Stimulated activated effector memory CD8-positive, alpha-beta T cell treated with anti-CD3 and anti-CD28 coated beads, Interleukin-12 subunit alpha, Interleukin-12 subunit beta, amount 100 ng/mL, for 72 hours (primary cell): ENCODE data around the gene SDR9C7.
"Not testable (repeated sequence)": the region's sequence is repeated elsewhere in the genome, so short reads cannot be mapped to it uniquely, and the experiment has no call there.

ENCODE experiments used
- ATAC-seq: fragments of 150-1000 bp; cut with Tn5 transposase; 2 replicates; pipeline ENCODE4 v1.10.0; 2021
- DNase-seq, 2 donors: peaks; one replicate each; pipeline ENCODE4 v3.0.0; 2021 to 2022; ENCODE audit warnings: low spot score in 2 of 2
- H3K27ac Mint-ChIP-seq: one replicate; pipeline ENCODE4 v1.8.0; 2022; ENCODE audit warnings: mild to moderate bottlenecking, mixed read lengths
- H3K36me3 Mint-ChIP-seq: one replicate; pipeline ENCODE4 v1.8.0; 2022; ENCODE audit warnings: mild to moderate bottlenecking, mixed read lengths
- H3K4me1 Mint-ChIP-seq: one replicate; pipeline ENCODE4 v1.8.0; 2022; ENCODE audit warnings: mixed read lengths
- H3K4me3 Mint-ChIP-seq: one replicate; pipeline ENCODE4 v1.8.0; 2022; ENCODE audit warnings: mild to moderate bottlenecking, mixed read lengths
- H3K9me3 Mint-ChIP-seq: one replicate; pipeline ENCODE4 v1.8.0; 2022; ENCODE audit warnings: mixed read lengths

The SDR9C7 gene

DNA sequence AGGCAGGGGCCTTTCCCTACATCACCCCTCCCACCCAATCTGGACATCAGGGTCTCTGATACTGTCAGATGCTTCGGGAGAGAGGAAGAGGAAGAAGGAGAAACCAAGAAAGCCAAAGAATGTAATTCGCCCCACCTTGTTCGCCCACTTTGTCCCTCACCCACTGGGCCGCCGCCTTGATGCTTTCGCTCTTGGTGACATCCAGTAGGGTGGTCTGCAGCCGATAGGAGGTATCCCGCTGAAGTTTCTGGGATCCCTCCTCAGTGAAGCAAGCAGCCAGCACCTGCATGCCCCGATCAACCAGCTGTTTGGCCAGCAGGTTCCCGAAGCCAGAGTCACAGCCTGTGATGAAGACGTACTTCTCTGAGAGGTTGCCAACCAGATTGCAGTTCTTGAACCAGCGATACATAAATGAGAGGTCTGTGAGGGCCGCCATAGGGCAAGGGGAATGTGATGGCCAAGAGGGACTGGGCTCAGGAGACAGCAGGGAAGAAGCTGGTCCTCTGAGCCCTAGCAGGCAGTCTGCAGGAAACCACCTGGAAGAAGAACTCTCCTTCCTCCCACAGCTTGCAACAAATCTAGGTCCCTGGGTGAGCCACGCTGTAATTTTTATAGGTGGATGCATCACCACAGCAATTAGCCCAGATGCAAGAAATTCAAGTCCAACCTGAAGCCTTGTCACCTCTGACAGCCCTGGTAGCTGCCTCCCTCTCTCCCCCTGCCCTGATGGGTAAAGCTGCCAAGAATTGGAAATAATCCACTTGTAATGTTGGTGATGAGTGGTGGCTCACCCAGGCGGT is at the start of gene SDR9C7:
TSS of gene SDR9C7 (minus strand) at position 583 of the 800 bp plus-strand sequence. CDS start at position 436, 147 bp downstream.
- no peaks in the 10 kb centered on the region for H3K36me3 Mint-ChIP-seq
- no peak within 1 kb of the TSS for H3K4me3 Mint-ChIP-seq
- no peaks in the 10 kb centered on the region for H3K9me3 Mint-ChIP-seq
- H3K27ac Mint-ChIP-seq = no peak within 1 kb of the TSS
- no peaks in the 10 kb centered on the region for H3K4me1 Mint-ChIP-seq
- DNase-seq (no peak), ATAC-seq (no peak)

- Mint-ChIP-seq H3K4me3 (no peak overlapping the region), H3K9me3 (no peaks in the 10 kb centered on the region), H3K4me1 (peaks cover 13% of the 10 kb centered on the region), H3K27ac (no peak overlapping the region), H3K36me3 (no peaks in the 10 kb centered on the region)
- DNase-seq (no peak), ATAC-seq (no peak)
Observed at GRCh38 chr12:56983386-56983785, 49.2 kb upstream of the SDR9C7 start.

DNA sequence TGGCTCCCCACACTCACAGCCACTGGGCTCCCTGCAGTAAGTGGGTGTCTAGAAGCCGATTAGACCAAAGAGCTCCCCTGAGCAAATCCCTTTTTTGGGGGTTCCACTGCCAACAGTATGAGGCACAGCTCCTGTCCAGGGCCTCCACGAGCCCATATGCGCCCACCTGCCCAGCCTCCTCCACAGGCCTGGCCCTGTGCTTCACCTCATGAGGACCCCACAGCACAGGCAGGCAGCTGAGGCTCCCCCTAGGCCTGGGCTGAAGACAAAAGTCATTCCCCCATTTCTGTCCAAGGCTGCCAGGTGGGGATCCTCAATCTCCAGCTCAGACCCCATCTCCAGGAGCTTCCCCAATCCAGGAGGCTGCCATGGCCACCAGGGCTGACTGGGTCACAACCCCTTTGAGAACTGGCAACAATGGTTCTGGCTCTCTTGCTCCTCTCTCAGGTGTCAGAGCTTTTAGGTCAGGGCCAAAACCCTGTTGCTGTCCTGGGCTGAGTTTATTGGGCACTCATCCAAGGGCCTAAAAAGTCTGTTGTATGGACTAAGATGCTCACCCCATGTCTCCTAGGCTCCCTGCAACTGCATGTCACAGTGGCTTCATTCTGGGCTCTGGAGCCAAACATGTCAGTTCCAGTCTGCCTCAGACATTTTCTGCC is 48.5 kb upstream of the SDR9C7 start:
- H3K4me1 Mint-ChIP-seq = peaks cover 13% of the 10 kb centered on the region
- H3K9me3 Mint-ChIP-seq, H3K4me3 Mint-ChIP-seq, H3K27ac Mint-ChIP-seq, H3K36me3 Mint-ChIP-seq, ATAC-seq, DNase-seq: not testable (repeated sequence)

DNA sequence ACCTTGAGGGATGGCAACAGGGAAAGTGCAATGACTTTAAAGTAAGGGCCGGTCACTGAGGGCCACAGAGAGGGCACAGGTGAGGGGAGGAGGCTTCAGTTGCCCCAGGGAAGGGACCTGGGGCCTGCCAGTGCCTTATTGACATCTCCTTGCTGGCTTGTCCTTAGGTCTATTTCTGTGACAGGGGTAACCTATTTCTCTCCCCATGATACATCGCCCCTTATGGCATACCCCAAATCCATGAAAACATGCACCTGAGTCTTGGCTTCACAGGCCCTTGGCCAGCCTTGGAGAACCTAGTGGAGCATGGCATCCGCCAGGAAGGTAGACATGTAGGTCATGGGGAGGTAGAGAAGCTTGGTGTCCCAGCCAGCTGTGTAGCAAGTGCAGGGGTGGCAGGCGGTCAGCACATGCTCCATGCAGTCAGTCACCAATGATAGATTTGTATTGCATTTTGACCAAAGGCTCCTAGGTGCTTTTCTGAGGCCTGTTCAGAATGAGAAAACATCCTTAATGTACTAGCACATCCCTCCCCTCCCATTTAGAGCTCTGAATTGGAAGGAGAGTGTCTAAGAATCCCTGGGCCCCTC is 46.8 kb upstream of the SDR9C7 start:
- Mint-ChIP-seq H3K9me3 (no peaks in the 10 kb centered on the region), H3K4me3 (no peak overlapping the region), H3K27ac (peak overlapping the region; percentile 54), H3K4me1 (peaks cover 5% of the 10 kb centered on the region), H3K36me3 (no peaks in the 10 kb centered on the region)
- ATAC-seq = no peak
- DNase-seq = no peak

DNA sequence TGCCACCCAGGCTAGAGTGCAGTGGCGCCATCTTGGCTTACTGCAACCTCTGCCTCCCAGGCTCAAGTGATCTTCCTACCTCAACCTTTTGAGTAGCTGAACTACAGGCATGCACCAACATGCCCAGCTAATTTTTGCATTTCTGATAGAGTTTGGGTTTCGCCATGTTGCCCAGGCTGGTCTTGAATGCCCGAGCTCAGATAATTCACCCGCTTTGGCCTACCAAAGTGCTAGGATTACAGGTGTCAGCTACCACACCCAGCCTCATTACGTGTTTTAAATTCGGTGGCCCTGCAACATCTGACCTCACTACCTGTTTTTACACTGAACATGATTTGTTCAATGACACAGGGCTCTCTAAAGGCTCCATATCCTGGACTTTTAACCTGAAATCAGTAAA is 46.1 kb upstream of the SDR9C7 start:
- no peak overlapping the region for H3K4me3 Mint-ChIP-seq
- ATAC-seq (no peak), DNase-seq (no peak)
- no peaks in the 10 kb centered on the region for H3K4me1 Mint-ChIP-seq
- H3K27ac Mint-ChIP-seq = peak overlapping the region; percentile 20
- no peaks in the 10 kb centered on the region for H3K36me3 Mint-ChIP-seq
- H3K9me3 Mint-ChIP-seq = no peaks in the 10 kb centered on the region

DNA sequence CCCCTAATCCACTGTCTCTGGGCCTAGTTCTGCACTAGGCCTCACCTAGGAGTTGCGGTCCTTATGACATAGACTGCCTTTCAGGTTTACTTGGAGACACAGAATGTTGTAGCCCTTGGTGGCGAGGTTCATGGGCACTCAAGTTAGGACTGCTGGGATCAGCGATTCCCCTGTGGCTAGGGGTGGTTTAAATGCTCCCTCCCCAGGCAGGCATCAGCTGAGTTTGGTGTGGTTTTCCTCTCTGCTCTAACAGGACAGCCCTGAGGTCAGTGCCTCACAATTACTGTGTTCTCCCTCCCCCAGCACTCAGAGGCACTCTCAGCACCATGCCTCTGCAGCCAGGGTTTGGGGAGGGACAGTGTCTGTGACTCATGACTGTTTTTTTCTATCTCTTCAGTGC is 45.4 kb upstream of the SDR9C7 start:
- Mint-ChIP-seq H3K36me3 (no peaks in the 10 kb centered on the region), H3K4me3 (no peak overlapping the region), H3K4me1 (no peaks in the 10 kb centered on the region), H3K9me3 (no peaks in the 10 kb centered on the region), H3K27ac (no peak overlapping the region)
- ATAC-seq = no peak
- DNase-seq = no peak

DNA sequence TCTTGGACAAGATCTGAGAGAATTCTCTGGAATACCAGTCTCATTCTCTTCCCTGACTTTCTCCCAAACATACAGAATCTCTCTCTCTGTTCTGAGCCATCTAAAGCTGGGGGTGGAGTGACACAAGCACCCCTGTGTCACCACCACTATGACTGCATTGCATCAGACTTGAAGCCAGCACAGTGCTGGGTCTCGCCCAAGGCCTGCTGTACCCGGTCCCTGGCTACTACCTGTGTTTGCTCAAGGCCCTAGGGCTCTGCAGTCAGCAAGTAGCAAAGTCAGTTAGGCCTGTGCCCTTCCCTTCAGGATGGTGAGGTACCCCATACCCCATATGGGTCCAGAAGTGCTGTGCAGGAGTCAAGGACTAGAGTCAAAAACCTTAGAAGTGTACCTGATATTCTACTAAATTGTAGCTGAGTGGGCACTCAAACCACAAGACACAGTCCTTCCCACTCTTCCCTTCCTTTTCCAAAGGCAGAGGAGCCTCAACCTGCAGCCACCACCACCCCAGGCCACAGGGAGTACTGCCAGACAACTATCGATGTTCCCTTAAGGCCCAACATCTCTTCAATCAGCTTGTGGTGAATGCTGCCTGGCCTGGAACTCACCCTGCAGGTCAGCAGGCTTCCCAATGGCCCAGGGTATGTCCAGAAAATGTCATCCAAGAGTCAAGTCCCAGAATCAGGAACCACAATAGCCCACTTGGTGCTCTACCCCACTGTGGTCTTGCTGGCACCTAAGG is 44.4 kb upstream of the SDR9C7 start:
- DNase-seq (no peak), ATAC-seq (no peak)
- no peak overlapping the region for H3K4me3 Mint-ChIP-seq
- H3K4me1 Mint-ChIP-seq = no peaks in the 10 kb centered on the region
- no peak overlapping the region for H3K27ac Mint-ChIP-seq
- H3K9me3 Mint-ChIP-seq = no peaks in the 10 kb centered on the region
- H3K36me3 Mint-ChIP-seq = no peaks in the 10 kb centered on the region

DNA sequence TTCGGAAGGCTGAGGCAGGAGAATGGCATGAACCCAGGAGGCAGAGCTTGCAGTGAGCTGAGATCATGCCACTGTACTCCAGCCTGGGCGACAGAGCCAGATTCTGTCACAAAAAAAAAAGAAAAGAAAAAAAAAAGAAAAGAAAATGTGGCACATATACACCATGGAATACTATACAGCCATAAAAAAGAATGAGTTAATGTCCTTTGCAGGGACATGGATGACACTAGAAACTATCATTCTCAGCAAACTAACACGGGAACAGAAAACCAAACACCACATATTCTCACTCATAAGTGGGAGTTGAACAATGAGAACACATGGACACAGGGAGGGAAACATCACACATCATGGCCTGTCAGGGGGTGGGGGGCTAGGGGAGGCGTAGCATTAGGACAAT is 43.2 kb upstream of the SDR9C7 start:
- H3K27ac Mint-ChIP-seq, DNase-seq, H3K9me3 Mint-ChIP-seq, ATAC-seq, H3K36me3 Mint-ChIP-seq, H3K4me3 Mint-ChIP-seq, H3K4me1 Mint-ChIP-seq: not testable (repeated sequence)

GRCh38 chr12:56974224-56974623 is 40.0 kb upstream of the SDR9C7 start:
- H3K9me3 Mint-ChIP-seq, H3K4me1 Mint-ChIP-seq, H3K36me3 Mint-ChIP-seq, DNase-seq, H3K4me3 Mint-ChIP-seq, H3K27ac Mint-ChIP-seq, ATAC-seq: not testable (repeated sequence)

GRCh38 chr12:56968910-56969309 is 34.7 kb upstream of the SDR9C7 start:
- not testable (repeated sequence) for H3K4me3 Mint-ChIP-seq, ATAC-seq, H3K9me3 Mint-ChIP-seq, H3K4me1 Mint-ChIP-seq, H3K36me3 Mint-ChIP-seq, DNase-seq, H3K27ac Mint-ChIP-seq

DNA sequence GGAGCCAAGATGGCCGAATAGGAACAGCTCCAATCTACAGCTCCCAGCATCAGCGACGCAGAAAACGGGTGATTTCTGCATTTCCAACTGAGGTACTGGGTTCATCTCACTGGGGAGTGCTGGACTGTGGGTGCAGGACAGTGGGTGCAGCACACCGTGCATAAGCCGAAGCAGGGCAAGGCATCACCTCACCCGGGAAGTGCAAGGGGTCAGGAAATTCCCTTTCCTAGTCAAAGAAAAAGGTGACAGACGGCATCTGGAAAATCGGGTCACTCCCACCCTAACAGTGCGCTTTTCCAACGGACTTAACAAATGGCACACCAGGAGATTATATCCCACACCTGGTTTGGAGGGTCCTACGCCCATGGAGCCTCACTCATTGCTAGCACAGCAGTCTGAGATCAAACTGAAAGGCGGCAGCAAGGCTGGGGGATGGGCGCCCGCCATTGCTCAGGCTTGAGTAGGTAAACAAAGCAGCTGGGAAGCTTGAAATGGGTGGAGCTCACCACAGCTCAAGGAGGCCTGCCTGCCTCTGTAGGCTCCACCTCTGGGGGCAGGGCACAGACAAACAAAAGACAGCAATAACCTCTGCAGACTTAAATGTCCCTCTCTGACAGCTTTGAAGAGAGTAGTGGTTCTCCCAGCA is 31.9 kb upstream of the SDR9C7 start:
- H3K36me3 Mint-ChIP-seq, H3K9me3 Mint-ChIP-seq, H3K27ac Mint-ChIP-seq, H3K4me1 Mint-ChIP-seq, ATAC-seq, DNase-seq, H3K4me3 Mint-ChIP-seq: not testable (repeated sequence)

- not testable (repeated sequence) for DNase-seq, H3K4me3 Mint-ChIP-seq, H3K9me3 Mint-ChIP-seq, H3K36me3 Mint-ChIP-seq, H3K4me1 Mint-ChIP-seq, ATAC-seq, H3K27ac Mint-ChIP-seq
Observed at GRCh38 chr12:56965124-56965523, 30.9 kb upstream of the SDR9C7 start.

DNA sequence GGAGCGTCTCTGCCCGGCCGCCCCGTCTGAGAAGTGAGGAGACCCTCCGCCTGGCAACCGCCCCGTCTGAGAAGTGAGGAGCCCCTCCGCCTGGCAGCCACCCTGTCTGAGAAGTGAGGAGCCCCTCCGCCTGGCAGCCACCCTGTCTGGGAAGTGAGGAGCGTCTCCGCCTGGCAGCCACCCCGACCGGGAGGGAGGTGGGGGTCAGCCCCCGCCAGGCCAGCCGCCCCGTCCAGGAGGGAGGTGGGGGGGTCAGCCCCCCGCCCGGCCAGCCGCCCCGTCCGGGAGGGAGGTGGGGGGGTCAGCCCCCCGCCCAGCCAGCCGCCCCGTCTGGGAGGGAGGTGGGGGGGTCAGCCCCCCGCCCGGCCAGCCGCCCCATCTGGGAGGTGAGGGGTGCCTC is 29.3 kb upstream of the SDR9C7 start:
- not testable (repeated sequence) for H3K9me3 Mint-ChIP-seq, DNase-seq, ATAC-seq, H3K4me3 Mint-ChIP-seq, H3K27ac Mint-ChIP-seq, H3K4me1 Mint-ChIP-seq, H3K36me3 Mint-ChIP-seq

- not testable (repeated sequence) for H3K4me1 Mint-ChIP-seq, H3K36me3 Mint-ChIP-seq, H3K27ac Mint-ChIP-seq, DNase-seq, ATAC-seq, H3K9me3 Mint-ChIP-seq, H3K4me3 Mint-ChIP-seq
Observed at GRCh38 chr12:56962247-56962646, 28.0 kb upstream of the SDR9C7 start.

DNA sequence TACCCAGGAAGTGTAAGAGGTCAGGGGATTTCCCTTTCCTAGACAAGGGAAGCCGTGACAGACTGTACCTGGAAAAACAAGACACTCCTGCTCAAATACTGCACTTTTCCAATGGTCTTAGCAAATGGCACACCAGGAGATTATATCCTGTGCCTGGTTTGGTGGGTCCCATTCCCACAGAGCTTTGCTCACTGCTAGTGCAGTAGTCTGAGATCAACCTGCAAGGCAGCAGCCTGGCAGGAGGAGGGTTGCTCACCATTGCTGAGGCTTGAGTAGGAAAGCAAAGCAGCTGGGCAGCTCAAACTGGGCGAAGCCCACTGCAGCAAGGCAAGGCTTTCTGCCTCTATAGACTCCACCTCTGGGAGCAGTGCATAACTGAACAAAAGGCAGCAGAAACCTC is 24.2 kb upstream of the SDR9C7 start:
- peaks cover 6% of the 10 kb centered on the region for H3K4me1 Mint-ChIP-seq
- H3K27ac Mint-ChIP-seq = no peak overlapping the region
- H3K4me3 Mint-ChIP-seq = no peak overlapping the region
- DNase-seq = no peak
- no peaks in the 10 kb centered on the region for H3K9me3 Mint-ChIP-seq
- ATAC-seq = no peak
- no peaks in the 10 kb centered on the region for H3K36me3 Mint-ChIP-seq
